Keratinocyte (primary cell): ENCODE results near the gene MYADML2. TPM values are rescaled to one million over a fixed set of nuclear protein-coding genes. Genes with fewer than 3 reads are reported as not detected.

ENCODE experiments used
- DNase-seq: peaks from one replicate; pipeline ENCODE4 v3.0.0-alpha.2; 2011; ENCODE audit warnings: low read depth, missing footprints, low spot score
- FAIRE-seq: peaks from 2 replicates; lab custom pipeline; 2011; peaks lifted over from hg19 to GRCh38; lab: Jason Lieb, UNC
- H2AFZ ChIP-seq: 2 replicates; pipeline ENCODE4 v1.6.0; 2012; ENCODE audit warnings: low read length, control low read depth, inconsistent platforms; ENCODE audit not compliant: control insufficient read depth
- H3K27ac ChIP-seq: 2 replicates; pipeline ENCODE4 v1.5.1; 2011; ENCODE audit warnings: low read length; ENCODE audit not compliant: control insufficient read depth, insufficient read depth
- H3K27me3 ChIP-seq: 3 replicates; pipeline ENCODE4 v1.6.0; 2011; ENCODE audit warnings: low read length; ENCODE audit not compliant: control insufficient read depth, insufficient read depth; ENCODE audit errors: extremely low read depth
- H3K36me3 ChIP-seq, 2 experiments: 2 replicates in 1 of 2; 3 replicates in 1 of 2; pipeline ENCODE4 v1.5.1; 2011; ENCODE audit warnings: low read length in 2 of 2, mild to moderate bottlenecking in 1 of 2; ENCODE audit not compliant: control insufficient read depth in 2 of 2, insufficient read depth in 2 of 2; ENCODE audit errors: extremely low read depth in 1 of 2
- H3K4me1 ChIP-seq: 3 replicates; pipeline ENCODE4 v1.5.1; 2011; ENCODE audit warnings: low read length; ENCODE audit not compliant: control insufficient read depth, insufficient read depth; ENCODE audit errors: extremely low read depth
- H3K4me2 ChIP-seq: 3 replicates; pipeline ENCODE4 v1.6.0; 2011; ENCODE audit warnings: low read depth, low read length; ENCODE audit not compliant: control insufficient read depth, insufficient read depth; ENCODE audit errors: extremely low read depth
- H3K4me3 ChIP-seq, 3 experiments: fragments of 200-600 bp in 1 of 3; sonication (generic) in 1 of 3; 2 replicates in 2 of 3; 3 replicates in 1 of 3; pipeline ENCODE4 v1.5.1; 2011 to 2016; ENCODE audit warnings: low read length in 3 of 3, mild to moderate bottlenecking in 3 of 3, control low read depth in 2 of 3, inconsistent platforms in 1 of 3, low read depth in 1 of 3, mixed read lengths in 1 of 3, mixed run types in 1 of 3, moderate library complexity in 1 of 3; ENCODE audit not compliant: control insufficient read depth in 2 of 3, insufficient read depth in 2 of 3; ENCODE audit errors: extremely low read depth in 1 of 3
- H3K79me2 ChIP-seq: 2 replicates; pipeline ENCODE4 v1.6.0; 2012; ENCODE audit warnings: low read length; ENCODE audit not compliant: control insufficient read depth, insufficient read depth
- H3K9ac ChIP-seq: 3 replicates; pipeline ENCODE4 v1.6.0; 2011; ENCODE audit warnings: low read length; ENCODE audit not compliant: control insufficient read depth, insufficient read depth; ENCODE audit errors: extremely low read depth
- H3K9me1 ChIP-seq: 3 replicates; pipeline ENCODE4 v1.6.0; 2011; ENCODE audit warnings: low read length; ENCODE audit not compliant: control insufficient read depth, insufficient read depth; ENCODE audit errors: extremely low read depth
- H3K9me3 ChIP-seq: 2 replicates; pipeline ENCODE4 v1.5.1; 2012; ENCODE audit warnings: low read depth, low read length; ENCODE audit not compliant: control insufficient read depth
- H4K20me1 ChIP-seq: 3 replicates; pipeline ENCODE4 v1.6.0; 2011; ENCODE audit warnings: low read length; ENCODE audit not compliant: control insufficient read depth, insufficient read depth; ENCODE audit errors: extremely low read depth
- CTCF ChIP-seq, 3 experiments: IDR thresholded peaks in 1 of 3; conservative IDR thresholded peaks in 1 of 3; optimal IDR thresholded peaks in 1 of 3; 2 replicates in 2 of 3; 3 replicates in 1 of 3; pipeline versions ENCODE3 to v1.5.1; 2011; ENCODE audit warnings: low read length in 3 of 3, mild to moderate bottlenecking in 3 of 3, moderate library complexity in 2 of 3, control low read depth in 1 of 3, inconsistent platforms in 1 of 3; ENCODE audit not compliant: insufficient read depth in 2 of 3; ENCODE audit errors: extremely low read depth in 1 of 3
- EZH2 ChIP-seq: IDR thresholded peaks from one replicate; pipeline ENCODE4 v1.6.1; 2012; ENCODE audit warnings: inconsistent platforms, mild to moderate bottlenecking, low read length, moderate library complexity
- dilution Hi-C: fragments of 300-500 bp; cut with MboI; formaldehyde crosslinking; loops from one replicate; pipeline ENCODE4 v1.7.0; 2020; ENCODE audit warnings: low sequenced_read_pairs; ENCODE audit not compliant: extremely low pct_ligation_motif_present
- polyA plus RNA-seq, 5 experiments: library from polyadenylated mRNA; depleted of rRNA in 3 of 5; stranded (reverse) in 3 of 5; stranded (forward) in 1 of 5; unstranded in 1 of 5; fragments of >200 nt; gene quantifications; 1 replicate in 1 of 5; 2 replicates in 3 of 5; 3 replicates in 1 of 5; pipeline versions ENCODE4 v1.2.1 to v1.2.3, GENCODE V29; 2011 to 2012; ENCODE audit warnings: missing spikeins in 2 of 5, low read depth in 1 of 5, low replicate concordance in 1 of 5

The MYADML2 gene
- polyA plus RNA-seq, 1 donor (not counting 4 experiments of a cell fraction or from before 2014, with no cell fraction given) = not detected

GRCh38 chr17:81933178-81933699, 13.8 kb downstream of the MYADML2 start:
- H3K9ac ChIP-seq = no peak overlapping the region
- no peak overlapping the region for H3K4me2 ChIP-seq
- H3K27me3 ChIP-seq = no peaks in the 10 kb centered on the region
- no peak overlapping the region for H3K4me3 ChIP-seq
- no peak overlapping the region for H3K27ac ChIP-seq
- peaks cover 0 to 2% of the 10 kb centered on the region in 2 experiments for H3K36me3 ChIP-seq
- H3K4me1 ChIP-seq = peaks cover 10% of the 10 kb centered on the region
- no peak overlapping the region for H2AFZ ChIP-seq
- FAIRE-seq = no peak
- no peaks in the 10 kb centered on the region for H3K9me1 ChIP-seq
- H3K9me3 ChIP-seq = no peaks in the 10 kb centered on the region
- dilution Hi-C loops = no loop called here
- TF ChIP-seq CTCF (optimal IDR thresholded peaks at IDR 0.05 in 1 of 3, IDR thresholded peaks at IDR 0.05 in 1 of 3, conservative IDR thresholded peaks at IDR 0.05 in 1 of 3; ENCODE audit: extremely low read depth in 1 of 3, insufficient read depth in 2 of 3, low read length in 3 of 3) (no peak), EZH2 (no peak)
- H3K79me2 ChIP-seq = no peaks in the 10 kb centered on the region
- DNase-seq = no peak
- no peaks in the 10 kb centered on the region for H4K20me1 ChIP-seq

GRCh38 chr17:81932333-81932983, 14.6 kb downstream of the MYADML2 start:
- Histone ChIP-seq H3K27me3 (no peaks in the 10 kb centered on the region), H3K4me2 (no peak overlapping the region), H3K4me1 (peaks cover 13% of the 10 kb centered on the region), H3K9me3 (no peaks in the 10 kb centered on the region), H3K4me3 (no peak overlapping the region), H2AFZ (no peak overlapping the region), H3K9me1 (no peaks in the 10 kb centered on the region), H3K27ac (no peak overlapping the region), H3K79me2 (no peaks in the 10 kb centered on the region), H4K20me1 (no peaks in the 10 kb centered on the region), H3K9ac (no peak overlapping the region), H3K36me3 (peaks cover 0 to 2% of the 10 kb centered on the region in 2 experiments)
- no peak for FAIRE-seq
- TF ChIP-seq CTCF (optimal IDR thresholded peaks at IDR 0.05 in 1 of 3, IDR thresholded peaks at IDR 0.05 in 1 of 3, conservative IDR thresholded peaks at IDR 0.05 in 1 of 3; ENCODE audit: extremely low read depth in 1 of 3, insufficient read depth in 2 of 3, low read length in 3 of 3) (no peak), EZH2 (no peak)
- DNase-seq = no peak
- dilution Hi-C loops = no loop called here
